ENCODE results near the gene GADL1. TPM values are rescaled to one million over a fixed set of nuclear protein-coding genes. Genes with fewer than 3 reads are reported as not detected.

The GADL1 gene
- polyA plus RNA-seq, 4 donors, result 0.09 TPM; not detected in 3

GRCh38 chr3:30845606-30846005 is 48.9 kb downstream of the GADL1 start:
- no peaks in the 10 kb centered on the region for H3K27me3 ChIP-seq (ENCODE audit: control insufficient read depth in 3 of 3, insufficient read depth in 3 of 3, low read length in 3 of 3)
- H3K27ac ChIP-seq (ENCODE audit: low read depth in 1 of 3, low read length in 2 of 3), result no peak overlapping the region
- H3K9me3 ChIP-seq (ENCODE audit: control insufficient read depth in 2 of 2, insufficient read depth in 1 of 2, low read depth in 1 of 2, low read length in 1 of 2), result no peaks in the 10 kb centered on the region
- no peaks in the 10 kb centered on the region for H3K4me1 ChIP-seq (ENCODE audit: control insufficient read depth in 3 of 3, insufficient read depth in 2 of 3, low read depth in 1 of 3, low read length in 2 of 3)
- FAIRE-seq (no peak), DNase-seq (no peak)
- H3K4me3 ChIP-seq (ENCODE audit: low read depth in 1 of 3, low read length in 3 of 3), result no peak overlapping the region
- no peaks in the 10 kb centered on the region for H3K36me3 ChIP-seq (ENCODE audit: control insufficient read depth in 3 of 3, insufficient read depth in 2 of 3, low read depth in 1 of 3, low read length in 3 of 3)
- 84 to 97% (median 91%) methylated on average over 2 of the region's 2 CpGs for WGBS, 3 donors

- no peaks in the 10 kb centered on the region for H3K4me1 ChIP-seq (ENCODE audit: control insufficient read depth in 3 of 3, insufficient read depth in 2 of 3, low read depth in 1 of 3, low read length in 2 of 3)
- H3K4me3 ChIP-seq (ENCODE audit: low read depth in 1 of 3, low read length in 3 of 3), result no peak overlapping the region
- no peaks in the 10 kb centered on the region for H3K36me3 ChIP-seq (ENCODE audit: control insufficient read depth in 3 of 3, insufficient read depth in 2 of 3, low read depth in 1 of 3, low read length in 3 of 3)
- 87 to 94% (median 92%) methylated on average over 10 of the region's 10 CpGs for WGBS, 3 donors
- H3K27ac ChIP-seq (ENCODE audit: low read depth in 1 of 3, low read length in 2 of 3), result no peak overlapping the region
- DNase-seq, result no peak
- no peaks in the 10 kb centered on the region for H3K9me3 ChIP-seq (ENCODE audit: control insufficient read depth in 2 of 2, insufficient read depth in 1 of 2, low read depth in 1 of 2, low read length in 1 of 2)
- peaks cover 0 to 2% (median 0%) of the 10 kb centered on the region in 3 donors for H3K27me3 ChIP-seq (ENCODE audit: control insufficient read depth in 3 of 3, insufficient read depth in 3 of 3, low read length in 3 of 3)
- no peak for FAIRE-seq
Measured at GRCh38 chr3:30843877-30844276, 50.6 kb downstream of the GADL1 start.

GRCh38 chr3:30836141-30836540 is 58.3 kb downstream of the GADL1 start:
- Histone ChIP-seq H3K4me1 (ENCODE audit: control insufficient read depth in 3 of 3, insufficient read depth in 2 of 3, low read depth in 1 of 3, low read length in 2 of 3) (no peaks in the 10 kb centered on the region), H3K27ac (ENCODE audit: low read depth in 1 of 3, low read length in 2 of 3) (no peak overlapping the region), H3K36me3 (ENCODE audit: control insufficient read depth in 3 of 3, insufficient read depth in 2 of 3, low read depth in 1 of 3, low read length in 3 of 3) (no peaks in the 10 kb centered on the region), H3K27me3 (ENCODE audit: control insufficient read depth in 3 of 3, insufficient read depth in 3 of 3, low read length in 3 of 3) (peaks cover 0 to 2% (median 0%) of the 10 kb centered on the region in 3 donors), H3K4me3 (ENCODE audit: low read depth in 1 of 3, low read length in 3 of 3) (no peak overlapping the region), H3K9me3 (ENCODE audit: control insufficient read depth in 2 of 2, insufficient read depth in 1 of 2, low read depth in 1 of 2, low read length in 1 of 2) (no peaks in the 10 kb centered on the region)
- 70 to 92% (median 81%) methylated on average over 1 of the region's 1 CpG for WGBS, 3 donors
- DNase-seq, result no peak
- no peak for FAIRE-seq

- peaks cover 0 to 2% (median 0%) of the 10 kb centered on the region in 3 donors for H3K27me3 ChIP-seq (ENCODE audit: control insufficient read depth in 3 of 3, insufficient read depth in 3 of 3, low read length in 3 of 3)
- no peak overlapping the region for H3K4me3 ChIP-seq (ENCODE audit: low read depth in 1 of 3, low read length in 3 of 3)
- no peak overlapping the region for H3K27ac ChIP-seq (ENCODE audit: low read depth in 1 of 3, low read length in 2 of 3)
- H3K9me3 ChIP-seq (ENCODE audit: control insufficient read depth in 2 of 2, insufficient read depth in 1 of 2, low read depth in 1 of 2, low read length in 1 of 2), result no peaks in the 10 kb centered on the region
- WGBS, 3 donors, result 55 to 60% (median 56%) methylated on average over 2 of the region's 2 CpGs
- FAIRE-seq (no peak), DNase-seq (no peak)
- H3K36me3 ChIP-seq (ENCODE audit: control insufficient read depth in 3 of 3, insufficient read depth in 2 of 3, low read depth in 1 of 3, low read length in 3 of 3), result no peaks in the 10 kb centered on the region
- no peaks in the 10 kb centered on the region for H3K4me1 ChIP-seq (ENCODE audit: control insufficient read depth in 3 of 3, insufficient read depth in 2 of 3, low read depth in 1 of 3, low read length in 2 of 3)
Measured at GRCh38 chr3:30835667-30836066, 58.8 kb downstream of the GADL1 start.

GRCh38 chr3:30832961-30833575 is 61.4 kb downstream of the GADL1 start:
- H3K27me3 ChIP-seq (ENCODE audit: control insufficient read depth in 3 of 3, insufficient read depth in 3 of 3, low read length in 3 of 3), result no peaks in the 10 kb centered on the region
- no peak overlapping the region for H3K4me3 ChIP-seq (ENCODE audit: low read depth in 1 of 3, low read length in 3 of 3)
- H3K27ac ChIP-seq (ENCODE audit: low read depth in 1 of 3, low read length in 2 of 3), result no peak overlapping the region
- H3K9me3 ChIP-seq (ENCODE audit: control insufficient read depth in 2 of 2, insufficient read depth in 1 of 2, low read depth in 1 of 2, low read length in 1 of 2), result no peaks in the 10 kb centered on the region
- H3K4me1 ChIP-seq (ENCODE audit: control insufficient read depth in 3 of 3, insufficient read depth in 2 of 3, low read depth in 1 of 3, low read length in 2 of 3), result no peaks in the 10 kb centered on the region
- WGBS, 3 donors, result 66 to 79% (median 68%) methylated on average over 4 of the region's 4 CpGs
- H3K36me3 ChIP-seq (ENCODE audit: control insufficient read depth in 3 of 3, insufficient read depth in 2 of 3, low read depth in 1 of 3, low read length in 3 of 3), result no peaks in the 10 kb centered on the region
- DNase-seq, result no peak
- no peak for FAIRE-seq

GRCh38 chr3:30827080-30827479 is 67.4 kb downstream of the GADL1 start:
- H3K36me3 ChIP-seq (ENCODE audit: control insufficient read depth in 3 of 3, insufficient read depth in 2 of 3, low read depth in 1 of 3, low read length in 3 of 3), result no peaks in the 10 kb centered on the region
- H3K27ac ChIP-seq (ENCODE audit: low read depth in 1 of 3, low read length in 2 of 3), result no peak overlapping the region
- WGBS, 3 donors, result 90 to 94% (median 92%) methylated on average over 1 of the region's 1 CpG
- no peaks in the 10 kb centered on the region for H3K27me3 ChIP-seq (ENCODE audit: control insufficient read depth in 3 of 3, insufficient read depth in 3 of 3, low read length in 3 of 3)
- H3K4me1 ChIP-seq (ENCODE audit: control insufficient read depth in 3 of 3, insufficient read depth in 2 of 3, low read depth in 1 of 3, low read length in 2 of 3), result no peaks in the 10 kb centered on the region
- H3K4me3 ChIP-seq (ENCODE audit: low read depth in 1 of 3, low read length in 3 of 3), result no peak overlapping the region
- no peak for DNase-seq
- H3K9me3 ChIP-seq (ENCODE audit: control insufficient read depth in 2 of 2, insufficient read depth in 1 of 2, low read depth in 1 of 2, low read length in 1 of 2), result no peaks in the 10 kb centered on the region
- FAIRE-seq, result no peak

- FAIRE-seq (no peak), DNase-seq (no peak)
- Histone ChIP-seq H3K4me3 (ENCODE audit: low read depth in 1 of 3, low read length in 3 of 3) (no peak overlapping the region), H3K9me3 (ENCODE audit: control insufficient read depth in 2 of 2, insufficient read depth in 1 of 2, low read depth in 1 of 2, low read length in 1 of 2) (no peaks in the 10 kb centered on the region), H3K27me3 (ENCODE audit: control insufficient read depth in 3 of 3, insufficient read depth in 3 of 3, low read length in 3 of 3) (no peaks in the 10 kb centered on the region), H3K36me3 (ENCODE audit: control insufficient read depth in 3 of 3, insufficient read depth in 2 of 3, low read depth in 1 of 3, low read length in 3 of 3) (no peaks in the 10 kb centered on the region), H3K4me1 (ENCODE audit: control insufficient read depth in 3 of 3, insufficient read depth in 2 of 3, low read depth in 1 of 3, low read length in 2 of 3) (no peaks in the 10 kb centered on the region), H3K27ac (ENCODE audit: low read depth in 1 of 3, low read length in 2 of 3) (no peak overlapping the region)
- 36 to 44% (median 37%) methylated on average over 2 of the region's 2 CpGs for WGBS, 3 donors
Measured at GRCh38 chr3:30826531-30826942, 67.9 kb downstream of the GADL1 start.

GRCh38 chr3:30819067-30819798 is 75.2 kb downstream of the GADL1 start:
- FAIRE-seq (no peak), DNase-seq (no peak)
- Histone ChIP-seq H3K4me1 (ENCODE audit: control insufficient read depth in 3 of 3, insufficient read depth in 2 of 3, low read depth in 1 of 3, low read length in 2 of 3) (no peaks in the 10 kb centered on the region), H3K9me3 (ENCODE audit: control insufficient read depth in 2 of 2, insufficient read depth in 1 of 2, low read depth in 1 of 2, low read length in 1 of 2) (no peaks in the 10 kb centered on the region), H3K27me3 (ENCODE audit: control insufficient read depth in 3 of 3, insufficient read depth in 3 of 3, low read length in 3 of 3) (no peaks in the 10 kb centered on the region), H3K27ac (ENCODE audit: low read depth in 1 of 3, low read length in 2 of 3) (no peak overlapping the region), H3K36me3 (ENCODE audit: control insufficient read depth in 3 of 3, insufficient read depth in 2 of 3, low read depth in 1 of 3, low read length in 3 of 3) (no peaks in the 10 kb centered on the region), H3K4me3 (ENCODE audit: low read depth in 1 of 3, low read length in 3 of 3) (no peak overlapping the region)
- 39 to 65% (median 43%) methylated on average over 3 of the region's 3 CpGs for WGBS, 3 donors
